GM21423 (cell line): ENCODE results near the gene SH3D21.

Experiments
- ATAC-seq: cut with Tn5 transposase; IDR thresholded peaks from one replicate; pipeline ENCODE4 v1.9.1; 2021; ENCODE audit warnings: mild to moderate bottlenecking, moderate library complexity; ENCODE audit not compliant: unreplicated experiment

Gene SH3D21

GRCh38 chr1:36306210-36306901, at the start of gene SH3D21:
Gene SH3D21, plus strand, starts transcription at chr1:36306368. Its CDS starts 53 bp downstream, at chr1:36306421.
- ATAC-seq: peak; percentile 32

- no peak for ATAC-seq
Measured at GRCh38 chr1:36256558-36257374, 49.4 kb upstream of the SH3D21 start.

GRCh38 chr1:36257375-36257767, 48.8 kb upstream of the SH3D21 start:
- ATAC-seq: no peak

GRCh38 chr1:36258960-36259344, 47.2 kb upstream of the SH3D21 start:
- ATAC-seq: no peak

- ATAC-seq: no peak
Measured at GRCh38 chr1:36268981-36269380, 37.2 kb upstream of the SH3D21 start.

GRCh38 chr1:36269408-36269838, 36.7 kb upstream of the SH3D21 start:
- no peak for ATAC-seq

- ATAC-seq: no peak
Measured at GRCh38 chr1:36273024-36273423, 33.1 kb upstream of the SH3D21 start.

GRCh38 chr1:36274201-36274600, 32.0 kb upstream of the SH3D21 start:
- no peak for ATAC-seq

- ATAC-seq: no peak
Measured at GRCh38 chr1:36276688-36277087, 29.5 kb upstream of the SH3D21 start.

GRCh38 chr1:36279110-36279788, 26.9 kb upstream of the SH3D21 start:
- no peak for ATAC-seq

- no peak for ATAC-seq
Measured at GRCh38 chr1:36279789-36280296, 26.3 kb upstream of the SH3D21 start.

- no peak for ATAC-seq
Measured at GRCh38 chr1:36284061-36284460, 22.1 kb upstream of the SH3D21 start.

- ATAC-seq: no peak
Measured at GRCh38 chr1:36284517-36284916, 21.7 kb upstream of the SH3D21 start.

GRCh38 chr1:36285443-36286101, 20.6 kb upstream of the SH3D21 start:
- ATAC-seq: no peak

- no peak for ATAC-seq
Measured at GRCh38 chr1:36286802-36287201, 19.4 kb upstream of the SH3D21 start.

GRCh38 chr1:36287595-36287994, 18.6 kb upstream of the SH3D21 start:
- ATAC-seq: no peak

- no peak for ATAC-seq
Measured at GRCh38 chr1:36295390-36295789, 10.8 kb upstream of the SH3D21 start.

- ATAC-seq: no peak
Measured at GRCh38 chr1:36297062-36297461, 9.1 kb upstream of the SH3D21 start.

GRCh38 chr1:36298640-36299039, 7.5 kb upstream of the SH3D21 start:
- no peak for ATAC-seq

- ATAC-seq: no peak
Measured at GRCh38 chr1:36300526-36300925, 5.6 kb upstream of the SH3D21 start.

- no peak for ATAC-seq
Measured at GRCh38 chr1:36301220-36301619, 4.9 kb upstream of the SH3D21 start.
